Measurements from ENCODE around the gene NDUFB10.
"Not testable (repeated sequence)": the region's sequence is repeated elsewhere in the genome, so short reads cannot be mapped to it uniquely, and the experiment has no call there.

NDUFB10 gene

GRCh38 chr16:1924095-1924494 lies 35.2 kb upstream of the NDUFB10 start:
- no peak for DNase-seq (ENCODE audit: low spot score)

- no peak for DNase-seq (ENCODE audit: low spot score)
Measured at GRCh38 chr16:1926271-1926670, 33.1 kb upstream of the NDUFB10 start.

GRCh38 chr16:1929105-1929504 lies 30.2 kb upstream of the NDUFB10 start:
- peak; percentile 72 for DNase-seq (ENCODE audit: low spot score)

GRCh38 chr16:1929578-1930337 lies 29.6 kb upstream of the NDUFB10 start:
- DNase-seq (ENCODE audit: low spot score), result peak; percentile 93

GRCh38 chr16:1930338-1930720 lies 29.0 kb upstream of the NDUFB10 start:
- no peak for DNase-seq (ENCODE audit: low spot score)

GRCh38 chr16:1932050-1933028 lies 27.0 kb upstream of the NDUFB10 start:
- no peak for DNase-seq (ENCODE audit: low spot score)

GRCh38 chr16:1933097-1933661 lies 26.2 kb upstream of the NDUFB10 start:
- no peak for DNase-seq (ENCODE audit: low spot score)

- no peak for DNase-seq (ENCODE audit: low spot score)
Measured at GRCh38 chr16:1936945-1937479, 22.3 kb upstream of the NDUFB10 start.

GRCh38 chr16:1938316-1938715 lies 21.0 kb upstream of the NDUFB10 start:
- DNase-seq (ENCODE audit: low spot score), result no peak

GRCh38 chr16:1938910-1939309 lies 20.4 kb upstream of the NDUFB10 start:
- DNase-seq (ENCODE audit: low spot score), result no peak

GRCh38 chr16:1939833-1940232 lies 19.5 kb upstream of the NDUFB10 start:
- DNase-seq (ENCODE audit: low spot score), result not testable (repeated sequence)

GRCh38 chr16:1940273-1941161 lies 18.8 kb upstream of the NDUFB10 start:
- DNase-seq (ENCODE audit: low spot score), result no peak

- peak; percentile 72 for DNase-seq (ENCODE audit: low spot score)
Measured at GRCh38 chr16:1941162-1942046, 17.9 kb upstream of the NDUFB10 start.

- no peak for DNase-seq (ENCODE audit: low spot score)
Measured at GRCh38 chr16:1942047-1942809, 17.1 kb upstream of the NDUFB10 start.

- peak; percentile 98 for DNase-seq (ENCODE audit: low spot score)
Measured at GRCh38 chr16:1942810-1943726, 16.3 kb upstream of the NDUFB10 start, which contains the start of gene MSRB1. TSS of gene MSRB1 (minus strand) at chr16:1943199. CDS start at chr16:1943156, 43 bp downstream.

GRCh38 chr16:1944612-1945199 lies 14.6 kb upstream of the NDUFB10 start:
- DNase-seq (ENCODE audit: low spot score), result no peak

- no peak for DNase-seq (ENCODE audit: low spot score)
Measured at GRCh38 chr16:1945559-1946391, 13.6 kb upstream of the NDUFB10 start.
